NCI-H1694 treated with DMSO at 0.1 percent for 48 hours (cell line): ENCODE data around the gene FAM184A.

Source experiments
- DNase-seq: peaks from one replicate; lab custom pipeline; 2025; lab: John Stamatoyannopoulos, UW

The FAM184A gene

DNA sequence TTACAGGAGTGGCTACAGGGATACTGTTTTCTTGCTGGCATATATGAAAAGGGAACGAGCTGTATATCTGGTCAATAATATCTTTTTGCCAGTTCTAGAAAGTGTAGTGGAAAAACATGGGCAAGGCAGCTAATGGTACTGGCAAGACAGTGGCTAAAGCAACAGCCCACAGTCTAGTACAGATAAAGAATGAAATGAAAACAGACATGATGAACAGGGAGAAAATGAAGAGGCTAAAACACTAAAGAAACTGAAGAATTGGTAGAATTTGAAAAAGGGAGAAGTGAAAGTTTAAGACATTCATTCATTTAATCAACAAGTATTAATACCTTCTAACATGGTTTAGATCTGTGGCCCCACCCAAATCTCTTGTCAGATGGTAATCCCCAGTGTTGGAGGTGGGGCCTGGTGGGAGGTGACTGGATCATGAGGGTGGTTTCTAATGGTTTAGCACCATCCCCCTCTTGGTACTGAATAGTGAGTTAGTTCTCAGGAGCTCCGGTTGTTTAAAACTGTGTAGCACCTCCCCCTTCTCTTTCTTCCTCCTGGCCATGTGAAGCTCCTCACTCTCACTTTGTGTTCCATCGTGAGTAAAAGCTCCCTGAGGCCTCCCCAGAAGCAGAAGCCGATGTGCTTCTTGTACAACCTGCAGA lies 18.1 kb downstream of the FAM184A start:
- DNase-seq: no peak

DNA sequence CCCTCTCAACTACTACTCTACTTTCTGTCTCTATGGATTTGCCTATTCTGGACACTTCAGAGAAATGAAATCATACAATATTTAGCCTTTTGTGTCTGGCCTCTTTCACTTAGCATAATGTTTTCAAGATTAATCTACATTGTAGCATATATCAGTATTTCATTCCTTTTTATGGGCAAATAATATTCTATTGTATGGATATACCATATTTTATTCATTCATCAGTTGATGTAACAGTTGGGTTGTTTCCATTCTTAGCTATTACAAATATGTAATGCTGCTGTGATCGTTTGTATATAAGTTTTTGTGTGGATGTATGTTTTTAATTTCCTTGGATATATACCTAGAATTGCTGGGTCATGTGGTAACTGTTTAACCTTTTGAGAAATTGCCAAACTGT lies 23.4 kb downstream of the FAM184A start:
- DNase-seq: no peak

DNA sequence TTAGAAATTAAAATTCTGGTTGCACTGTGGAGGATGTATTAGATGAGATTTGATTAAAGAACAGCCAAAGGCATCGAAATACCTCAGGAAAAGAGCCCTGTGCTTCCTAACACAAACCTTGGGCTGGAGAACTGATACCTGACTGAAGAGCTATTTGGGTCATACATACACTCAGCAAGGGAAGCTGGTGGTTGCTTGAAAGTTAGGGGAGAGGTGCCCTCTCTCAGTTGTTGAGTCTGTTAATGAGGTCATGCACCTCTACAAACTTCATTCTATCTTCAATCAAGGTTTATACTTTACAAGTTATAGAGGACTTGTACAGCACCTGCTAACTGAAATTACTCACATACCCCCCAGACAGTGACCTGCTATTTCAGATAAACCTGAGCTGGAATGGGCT lies 25.5 kb downstream of the FAM184A start:
- DNase-seq: no peak

DNA sequence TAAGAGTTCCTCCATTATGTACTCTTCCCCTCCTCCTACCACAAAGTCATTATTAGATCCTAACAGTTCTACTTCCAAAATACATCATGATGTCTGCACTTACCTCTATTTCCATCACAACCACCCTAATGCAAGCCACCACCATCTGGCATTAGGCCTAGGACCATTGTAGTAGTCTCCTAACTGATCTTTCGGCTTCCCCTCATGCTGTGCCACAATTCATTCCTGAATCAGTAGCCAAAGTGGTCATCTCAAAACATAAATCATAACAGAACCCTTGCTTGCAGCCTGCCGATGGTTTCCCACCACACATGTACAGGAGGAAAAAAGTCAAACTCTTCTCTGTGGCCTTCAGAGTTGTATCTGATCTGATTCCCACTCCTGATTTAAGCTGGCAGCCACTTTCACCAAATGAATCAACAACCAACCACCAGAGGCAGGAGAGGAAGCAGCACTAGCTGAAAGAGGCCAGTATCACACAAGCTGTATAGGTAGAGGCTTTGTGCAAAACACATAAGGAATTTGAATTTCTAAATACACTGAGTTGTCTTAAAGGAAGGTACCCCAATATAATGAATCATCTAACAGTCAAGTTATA lies 26.1 kb downstream of the FAM184A start:
- no peak for DNase-seq

DNA sequence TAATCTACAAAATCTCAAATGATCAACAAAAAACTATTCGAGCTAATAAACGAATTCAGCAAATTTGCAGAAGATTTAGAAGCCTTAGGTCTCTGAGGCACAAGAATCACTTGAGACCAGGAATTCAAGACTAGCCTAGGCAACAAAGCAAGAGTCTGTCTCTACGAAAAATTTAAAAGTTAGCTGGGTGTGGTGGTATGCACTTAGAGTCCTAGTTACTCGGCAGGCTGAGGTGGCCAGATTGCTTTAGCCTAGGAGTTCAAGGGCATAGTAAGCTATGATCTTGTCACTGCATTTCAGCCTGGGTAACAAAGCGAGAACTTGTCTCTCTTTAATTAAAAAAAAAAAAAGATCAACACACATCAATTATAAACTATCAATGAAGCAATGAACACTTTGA lies 34.2 kb downstream of the FAM184A start:
- no peak for DNase-seq

DNA sequence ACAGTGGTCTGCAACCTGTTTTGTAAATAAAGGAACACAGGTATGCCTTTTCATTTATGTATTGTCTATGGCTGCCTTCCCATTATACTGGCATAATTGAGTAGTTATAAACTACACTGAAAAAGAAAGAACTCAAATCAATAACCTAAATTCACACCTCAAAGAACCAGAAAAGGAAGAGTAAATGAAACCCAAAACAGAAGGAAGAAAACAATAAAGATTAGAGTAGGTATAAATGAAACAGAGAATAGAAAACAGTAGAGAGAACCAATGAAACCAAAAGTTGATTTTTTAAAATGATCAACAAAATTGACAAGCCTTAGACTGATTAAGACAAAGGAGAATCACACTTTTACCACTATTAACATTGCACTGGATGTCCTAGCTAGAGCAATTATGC lies 34.7 kb downstream of the FAM184A start:
- no peak for DNase-seq

DNA sequence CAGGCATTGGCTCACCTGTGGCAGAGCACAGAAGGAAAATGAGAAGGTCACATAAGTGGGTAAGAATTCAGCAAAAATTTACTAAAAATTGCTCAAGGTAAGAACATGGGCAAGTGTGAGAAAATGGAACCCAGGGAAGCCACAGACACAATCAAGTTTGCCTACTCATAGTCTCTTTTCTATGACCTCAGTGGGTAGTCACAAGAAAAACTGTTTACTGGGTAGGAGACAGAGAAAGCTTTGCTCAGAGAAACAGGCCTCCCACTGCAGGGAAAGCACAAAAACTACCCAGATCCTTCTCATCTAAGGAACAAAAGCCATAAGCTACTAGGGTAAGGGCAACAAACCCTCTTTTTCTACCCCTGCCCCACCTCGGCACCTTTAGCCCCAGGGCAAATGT lies 35.2 kb downstream of the FAM184A start:
- no peak for DNase-seq

DNA sequence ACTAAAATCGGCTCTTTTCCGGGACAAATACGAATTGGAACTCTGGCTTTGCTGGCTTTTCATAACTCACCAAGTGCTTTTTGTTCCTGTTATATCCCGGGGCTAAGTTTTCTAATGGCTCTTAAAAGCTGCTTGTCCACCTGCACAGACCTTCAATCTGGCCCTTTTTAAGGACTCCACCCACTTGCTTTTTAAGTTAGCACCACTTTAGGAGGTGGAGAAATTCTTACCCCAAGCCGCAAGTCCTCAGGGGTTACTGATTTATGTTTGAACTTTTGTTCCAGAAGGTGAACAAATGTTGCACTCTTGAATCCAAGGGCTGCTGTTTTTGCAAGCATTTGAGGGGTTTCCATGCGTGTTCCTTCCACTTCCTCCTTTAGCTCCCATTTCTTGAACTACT lies 37.8 kb downstream of the FAM184A start:
- DNase-seq: no peak

DNA sequence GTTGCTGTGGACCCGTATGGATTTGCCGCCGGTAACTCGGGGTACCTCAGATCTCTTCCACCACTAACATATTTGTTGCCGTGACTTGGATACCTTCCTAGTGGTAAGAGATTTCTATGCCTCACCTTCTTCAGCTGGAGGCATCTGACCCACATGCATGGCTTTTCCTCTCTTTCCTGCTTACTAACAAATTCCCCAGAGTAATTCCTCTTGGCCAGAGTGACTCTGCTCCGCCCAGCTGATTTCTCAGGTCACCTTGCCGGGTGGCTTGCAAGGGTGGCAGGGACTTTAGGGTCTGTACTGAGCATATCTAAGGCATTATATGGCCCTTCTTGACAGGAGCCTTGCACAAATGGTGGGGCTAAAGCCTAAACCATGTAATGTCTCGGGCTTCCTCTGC lies 38.2 kb downstream of the FAM184A start:
- no peak for DNase-seq

DNA sequence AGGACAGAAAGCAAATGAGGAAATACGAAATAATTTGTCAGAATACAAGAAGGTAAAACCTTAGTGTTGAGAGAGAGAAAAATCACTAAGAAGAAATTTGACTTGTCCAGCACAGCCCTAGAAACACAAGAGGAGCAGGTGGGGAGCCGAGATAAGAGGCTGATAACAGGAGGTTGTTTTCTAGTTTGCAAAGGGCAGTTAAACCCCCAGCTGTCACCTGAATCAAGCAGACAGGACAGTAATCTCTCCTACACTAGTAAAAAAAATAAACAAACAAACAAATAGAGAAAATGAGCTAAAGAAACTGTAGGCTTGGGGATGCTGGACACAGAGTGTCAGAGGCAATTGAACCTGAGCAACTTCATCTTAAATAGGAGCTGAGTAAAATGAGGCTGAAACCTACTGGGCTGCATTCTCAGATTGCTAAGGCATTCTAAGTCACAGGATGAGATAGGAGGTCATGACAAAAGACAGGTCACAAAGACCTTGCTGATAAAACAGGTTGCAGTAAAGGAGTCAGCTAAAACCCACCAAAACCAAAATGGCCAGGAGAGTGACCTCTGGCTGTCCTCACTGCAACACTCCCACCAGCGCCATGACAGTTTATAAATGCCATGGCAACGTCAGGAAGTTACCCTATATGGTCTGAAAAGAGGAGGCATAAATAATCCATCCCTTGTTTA lies 40.4 kb downstream of the FAM184A start:
- no peak for DNase-seq

DNA sequence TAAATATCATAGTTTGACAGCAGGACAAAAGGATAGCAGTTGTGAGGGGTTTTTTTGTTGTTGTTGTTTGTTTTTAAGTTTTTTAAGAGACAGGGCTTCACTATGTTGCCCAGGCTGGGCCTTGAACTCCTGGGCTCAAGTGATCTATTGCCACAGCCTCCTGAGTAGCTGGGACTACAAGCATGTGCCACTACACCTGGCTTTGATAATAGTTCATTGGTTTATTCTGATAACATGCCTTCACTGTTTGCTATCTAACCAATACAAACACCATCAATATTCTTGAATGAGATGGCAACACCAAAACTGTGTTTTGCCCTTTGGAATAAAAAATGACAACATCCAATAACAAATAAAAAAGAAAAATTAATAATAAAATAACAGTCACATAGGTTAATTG lies 41.2 kb downstream of the FAM184A start:
- no peak for DNase-seq

DNA sequence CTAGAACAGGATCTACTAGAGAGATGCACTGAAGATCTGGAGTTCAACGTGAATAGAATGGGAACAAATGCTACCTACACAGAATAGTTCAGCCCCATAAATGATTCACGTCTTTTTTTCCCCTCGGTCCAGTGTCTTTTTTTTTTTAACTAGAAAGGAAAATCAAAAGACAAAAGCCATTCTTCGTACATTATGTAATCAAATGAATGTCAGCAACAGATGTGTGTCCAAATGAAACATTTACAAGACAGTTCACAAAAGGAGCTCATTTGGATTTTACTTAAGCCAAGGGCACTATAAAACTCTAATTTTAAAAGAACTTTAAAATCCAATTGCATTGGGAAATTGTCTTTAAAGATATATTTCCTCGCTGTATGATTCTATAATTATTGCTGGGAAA lies 42.4 kb downstream of the FAM184A start:
- DNase-seq: no peak

DNA sequence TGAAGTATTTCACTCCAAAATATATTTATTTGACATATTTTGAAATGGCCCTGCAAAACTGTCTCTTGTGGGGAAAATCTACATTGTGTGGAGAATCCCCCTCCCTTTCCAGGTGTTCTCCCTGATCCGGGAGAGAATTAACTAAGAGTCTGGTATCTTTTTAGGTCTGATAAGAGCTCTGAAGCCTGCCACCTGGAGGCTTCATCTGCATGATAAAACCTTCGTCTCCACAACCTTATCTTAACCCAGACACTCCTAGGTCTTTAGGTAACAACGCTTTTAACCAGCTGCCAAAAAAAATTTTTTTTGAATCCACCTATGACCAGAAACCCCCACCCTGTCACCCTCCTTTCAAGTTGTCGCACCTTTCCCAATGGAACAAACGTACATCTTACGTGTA lies 43.0 kb downstream of the FAM184A start:
- DNase-seq: no peak

DNA sequence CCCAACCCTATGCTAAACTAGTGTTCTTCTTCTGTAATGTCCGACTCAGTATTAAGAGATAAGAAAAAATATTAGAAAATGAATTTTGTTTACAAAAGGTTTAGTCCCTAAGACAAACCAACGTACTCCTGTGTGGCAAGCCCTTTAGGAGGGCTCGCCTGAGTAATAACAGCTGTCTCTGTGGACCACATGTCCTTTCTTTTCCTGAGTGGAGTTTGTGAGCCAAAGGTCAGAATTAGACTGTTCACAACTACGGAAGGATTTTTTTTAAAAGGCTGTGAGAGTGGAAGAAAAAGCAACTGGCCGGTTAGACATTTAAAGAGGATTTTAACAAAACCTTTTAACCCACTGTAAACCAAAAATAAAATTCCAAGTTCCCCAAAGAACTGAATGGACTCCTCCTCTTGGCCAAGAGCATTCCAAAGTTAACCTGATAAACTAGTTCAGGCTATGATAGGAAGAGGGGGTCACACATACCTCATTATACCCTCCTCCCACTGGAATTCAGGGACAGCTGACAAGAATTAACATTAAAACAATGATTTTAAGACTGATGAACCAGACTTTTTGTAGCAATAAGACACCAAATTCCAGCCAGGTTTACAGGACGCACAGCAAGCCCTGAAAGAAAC lies 43.5 kb downstream of the FAM184A start:
- DNase-seq: no peak

DNA sequence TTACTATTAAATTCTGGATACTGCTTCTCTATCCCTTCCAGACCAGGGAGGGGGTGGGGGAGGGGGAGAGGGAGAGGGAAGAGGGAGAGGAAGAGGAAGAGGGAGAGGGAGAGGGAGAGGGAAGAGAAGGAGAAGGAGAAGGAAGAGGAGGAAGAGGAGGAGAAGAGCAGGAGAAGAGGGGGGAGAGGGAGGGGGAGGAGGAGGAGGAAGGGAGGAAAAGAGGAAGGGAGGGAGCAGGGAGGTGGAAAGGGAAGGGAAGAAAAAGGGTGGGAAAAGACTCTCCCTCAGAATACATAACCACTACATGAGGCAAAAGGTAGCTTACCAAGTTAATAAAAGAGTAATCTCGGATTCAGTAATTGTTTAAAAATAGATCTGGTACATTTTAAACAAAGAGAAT lies 46.0 kb downstream of the FAM184A start:
- no peak for DNase-seq

DNA sequence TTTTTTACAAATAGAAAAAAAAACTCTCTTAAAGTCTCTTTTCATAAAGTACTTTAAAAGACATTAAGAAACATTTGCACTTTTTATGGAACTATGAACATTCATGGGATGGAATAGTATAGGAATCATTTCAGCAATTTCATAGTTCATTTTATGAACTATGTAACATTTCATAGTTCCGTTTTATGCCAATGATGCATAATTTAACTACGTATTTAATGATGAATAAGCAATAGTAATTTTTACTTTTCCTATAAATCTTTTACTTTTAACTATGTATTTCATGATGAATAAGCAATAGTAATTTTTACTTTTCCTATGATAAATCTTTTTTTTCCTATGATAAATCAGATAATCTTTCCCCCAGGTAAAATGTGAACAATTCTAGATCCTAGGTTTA lies 47.7 kb downstream of the FAM184A start:
- no peak for DNase-seq

DNA sequence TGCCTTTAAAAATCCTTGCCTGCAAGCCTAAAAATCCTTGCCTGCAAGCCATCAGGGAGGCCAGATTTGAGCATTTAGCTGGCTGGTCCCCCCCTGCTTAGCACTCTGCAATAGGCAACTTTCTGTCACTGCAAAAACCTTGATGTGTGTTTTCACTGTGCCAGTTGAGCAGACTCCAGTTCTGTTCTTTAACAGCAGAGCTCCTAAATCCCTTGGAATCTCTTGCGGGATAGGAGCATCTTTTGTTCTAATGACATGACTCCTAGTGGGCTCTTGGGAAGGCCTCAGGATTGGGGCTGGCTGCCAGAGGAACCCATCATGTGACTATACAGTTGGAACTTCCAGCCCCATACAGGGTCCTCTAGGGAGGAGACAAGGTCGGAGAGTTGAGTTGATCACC lies 50.4 kb downstream of the FAM184A start:
- DNase-seq: no peak

DNA sequence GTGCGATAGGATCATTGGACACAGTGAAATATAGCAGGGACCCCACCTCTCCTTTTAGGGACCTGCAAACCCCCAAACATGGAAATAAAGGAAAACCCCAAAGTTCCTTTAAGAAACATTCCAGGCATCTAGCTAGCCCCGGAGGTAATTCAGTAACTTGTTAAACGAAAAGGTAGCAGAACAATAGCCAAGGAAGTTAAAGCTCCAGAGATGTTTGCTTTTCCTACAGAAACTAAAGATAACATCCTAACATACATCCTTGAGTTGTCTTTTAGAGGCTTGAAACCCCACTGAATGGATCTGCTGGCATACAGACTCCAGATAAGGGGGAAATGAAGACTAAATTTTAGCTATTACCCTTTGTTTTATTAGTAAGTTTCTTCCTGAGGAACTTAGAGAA lies 51.0 kb downstream of the FAM184A start:
- no peak for DNase-seq

DNA sequence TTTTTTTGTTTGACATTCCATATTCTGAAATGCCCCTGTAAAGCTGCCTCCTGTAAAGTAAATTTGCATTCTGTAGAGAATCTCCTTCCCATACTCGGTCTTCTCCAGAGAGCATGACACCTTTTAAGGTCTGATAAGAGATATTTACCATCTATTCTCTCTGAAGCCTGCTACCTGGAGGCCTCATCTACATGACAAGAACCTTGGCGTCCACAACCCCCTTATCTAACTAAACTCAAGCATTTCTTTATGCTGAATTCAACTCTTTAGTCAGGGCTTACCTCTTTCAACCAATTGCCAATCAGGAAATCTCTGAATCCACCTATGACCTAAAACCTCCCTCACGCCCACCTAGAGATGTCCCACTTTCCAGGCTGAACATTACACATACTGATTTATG lies 51.6 kb downstream of the FAM184A start:
- DNase-seq: no peak

DNA sequence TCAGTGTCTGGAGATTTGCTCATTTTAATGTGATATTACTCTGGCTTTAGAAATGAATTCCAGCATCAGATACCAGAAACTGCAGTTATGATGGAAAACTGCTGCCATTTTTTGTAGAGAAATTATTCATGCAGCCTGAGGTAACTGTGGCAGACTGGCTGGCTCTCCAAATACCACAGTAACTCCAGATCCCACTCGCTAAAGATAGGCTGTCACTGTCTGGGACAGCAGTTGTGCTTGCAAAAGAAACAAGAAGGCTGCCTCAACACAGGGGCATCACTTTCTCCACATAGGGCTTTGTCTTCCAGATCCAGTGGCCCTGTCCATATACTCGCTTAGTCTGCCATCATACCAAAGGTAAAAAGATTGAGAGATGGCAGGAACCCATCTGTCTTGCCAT lies 52.7 kb downstream of the FAM184A start:
- DNase-seq: no peak

DNA sequence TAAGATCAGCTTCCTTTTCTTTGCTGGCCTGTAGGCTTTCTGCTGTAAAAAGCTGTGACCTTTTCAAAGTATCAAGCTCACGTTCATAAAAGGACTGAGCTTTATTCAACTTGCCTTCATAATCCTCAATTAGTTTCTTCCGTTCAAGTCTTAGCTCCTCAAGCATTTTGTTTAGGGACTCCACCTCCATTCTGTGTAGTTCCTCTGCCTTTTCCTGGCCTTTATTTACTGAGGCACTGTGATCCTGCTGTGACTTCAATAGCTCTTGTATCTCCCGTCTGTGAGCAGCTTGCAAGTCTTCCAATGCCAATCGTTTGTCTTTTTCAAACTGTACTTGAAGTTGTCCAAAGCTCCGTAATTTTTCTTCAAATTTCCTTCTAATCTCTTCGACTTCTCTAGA lies 54.4 kb downstream of the FAM184A start:
- no peak for DNase-seq

DNA sequence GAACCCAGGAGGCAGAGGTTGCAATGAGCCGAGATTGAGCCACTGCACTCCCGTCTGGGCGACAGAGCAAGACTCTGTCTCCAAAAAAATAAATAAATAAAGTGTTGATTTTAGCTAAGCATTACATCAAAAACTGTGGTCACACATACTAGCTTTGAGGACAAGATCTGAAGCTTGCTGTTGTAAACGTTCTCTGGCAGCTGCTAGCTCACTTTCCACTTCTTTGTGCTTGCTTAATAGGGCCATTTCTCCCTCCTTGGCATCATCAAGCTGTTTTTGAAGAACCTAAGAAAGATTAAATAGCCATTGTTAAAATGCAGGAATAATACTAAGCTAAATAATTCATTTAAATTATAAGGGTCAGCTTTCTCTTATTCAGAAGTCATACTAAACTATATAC lies 55.7 kb downstream of the FAM184A start:
- no peak for DNase-seq
